Fibroblast of skin of right biceps (primary cell): ENCODE results near the gene PHAX.
A peak's percentile ranks its signal among the peaks of the same experiment; 100 is the strongest.
"Not testable (repeated sequence)": the region's sequence is repeated elsewhere in the genome, so short reads cannot be mapped to it uniquely, and the experiment has no call there.

Experiments used
- DNase-seq: peaks from one replicate; pipeline ENCODE4 v3.0.0-alpha.2; 2013

Gene PHAX

DNA sequence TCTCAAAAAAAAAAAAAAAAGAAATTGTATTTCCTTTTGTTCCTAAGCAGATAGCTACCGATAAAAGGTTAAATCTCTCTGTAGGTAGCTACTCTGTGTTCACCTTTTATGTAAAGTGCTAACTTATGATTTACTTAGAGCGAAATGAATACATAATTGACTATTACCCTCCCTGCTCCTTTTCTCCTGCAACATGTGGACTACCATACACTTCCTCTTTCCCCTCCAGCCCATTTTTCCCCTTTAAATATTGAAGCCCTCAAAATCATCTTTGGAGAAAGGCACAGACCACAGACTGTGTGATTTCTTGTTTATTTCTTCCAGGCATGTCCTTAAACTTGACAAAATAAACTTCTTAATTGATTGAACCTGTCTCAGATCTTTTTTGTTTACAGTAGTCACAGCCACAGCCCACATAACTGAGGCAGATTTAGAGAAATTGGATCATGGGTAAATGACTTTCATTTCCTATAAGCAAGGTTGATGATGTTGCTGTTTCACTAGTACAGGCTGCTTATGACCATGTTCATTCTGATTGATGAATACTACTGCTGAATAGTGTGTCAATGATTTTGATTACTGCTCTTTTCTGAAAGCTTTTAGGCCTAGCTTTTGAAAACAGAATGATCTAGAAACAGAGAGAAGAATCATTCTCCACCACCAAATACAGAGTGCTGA lies 59.2 kb downstream of the PHAX start:
- no peak for DNase-seq

GRCh38 chr5:126664586-126664985 lies 63.8 kb downstream of the PHAX start:
- DNase-seq, result no peak

- not testable (repeated sequence) for DNase-seq
Measured at GRCh38 chr5:126670109-126670508, 69.4 kb downstream of the PHAX start.

DNA sequence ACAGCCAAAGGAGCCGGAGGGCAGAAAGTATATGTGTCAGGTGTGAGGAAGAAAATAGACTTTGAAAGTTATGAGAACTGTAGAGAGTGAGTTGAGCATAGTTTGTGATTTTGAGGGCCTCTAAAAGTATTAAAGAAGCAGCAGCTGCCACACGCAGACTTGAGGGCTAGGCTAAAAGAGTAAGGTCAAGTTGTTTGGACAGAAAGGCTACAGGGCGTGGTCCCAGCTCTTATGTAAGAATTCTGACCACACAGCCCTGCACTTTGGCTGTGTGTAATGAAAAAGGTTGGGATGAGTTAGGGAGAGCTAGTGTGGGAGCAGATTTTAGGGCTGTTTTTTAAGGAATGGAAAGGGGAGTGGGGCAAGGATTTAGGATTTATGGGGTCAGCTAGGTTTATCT lies 70.9 kb downstream of the PHAX start:
- not testable (repeated sequence) for DNase-seq

DNA sequence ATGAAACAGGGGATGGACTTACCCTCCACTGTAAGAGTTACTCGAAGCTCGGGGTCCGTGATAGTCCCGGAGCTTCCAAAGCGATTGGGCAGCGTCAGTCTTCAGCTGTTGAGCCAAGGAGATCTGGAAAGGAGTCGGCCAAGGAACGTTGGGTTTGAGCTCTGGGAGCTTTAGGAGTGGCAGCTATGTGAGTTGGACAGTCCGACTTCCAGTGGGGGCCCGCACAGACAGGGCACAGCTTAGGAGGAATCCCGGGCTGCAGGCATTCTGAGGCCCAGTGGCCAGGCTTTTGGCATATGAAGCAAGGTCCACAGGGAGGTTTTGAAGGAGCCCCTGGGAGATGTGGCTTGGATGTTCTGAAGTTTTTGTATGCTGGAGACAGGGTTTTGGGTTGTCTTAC lies 72.7 kb downstream of the PHAX start:
- no peak for DNase-seq

- no peak for DNase-seq
Measured at GRCh38 chr5:126674145-126674544, 73.4 kb downstream of the PHAX start.

- no peak for DNase-seq
Measured at GRCh38 chr5:126675338-126675737, 74.6 kb downstream of the PHAX start.

DNA sequence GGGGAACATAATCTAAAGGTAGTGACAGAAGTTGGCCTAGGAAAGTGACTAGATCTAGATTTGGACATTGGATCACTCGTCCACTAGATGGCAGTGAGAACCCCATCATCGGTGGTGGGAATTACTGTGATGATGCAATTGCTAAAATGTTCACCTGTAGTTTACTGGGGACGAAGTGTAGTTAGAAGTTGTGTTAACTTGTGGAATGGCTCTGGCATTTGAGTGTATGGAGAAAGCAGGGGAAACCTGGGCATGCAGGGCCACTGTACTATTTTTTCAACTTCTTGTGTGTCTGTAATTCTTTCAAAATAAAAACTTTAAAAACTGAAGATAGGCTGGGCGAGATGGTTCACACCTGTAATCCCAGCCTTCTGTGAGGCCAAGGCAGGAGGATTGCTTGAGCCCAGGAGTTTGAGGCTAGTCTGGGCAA lies 75.5 kb downstream of the PHAX start:
- peak; percentile 55 for DNase-seq
